Measurements from ENCODE around the gene FAM168A.

The FAM168A gene

GRCh38 chr11:73367482-73368024 lies 230.4 kb downstream of the FAM168A start:
- Histone ChIP-seq H3K27ac (ENCODE audit: low read length) (no peak overlapping the region), H3K9ac (ENCODE audit: low read depth, low read length) (no peak overlapping the region), H3K4me3 (ENCODE audit: low read length) (no peak overlapping the region), H3K27me3 (ENCODE audit: insufficient read depth, low read length) (peaks cover 6% of the 10 kb centered on the region), H3K36me3 (ENCODE audit: insufficient read depth, low read depth, low read length) (no peaks in the 10 kb centered on the region; the same call in 1 of the 2 replicates), H3K4me1 (ENCODE audit: insufficient read depth, low read length) (no peaks in the 10 kb centered on the region), H3K9me3 (ENCODE audit: insufficient read depth, low read depth, low read length) (no peaks in the 10 kb centered on the region)

- Histone ChIP-seq H3K27ac (ENCODE audit: low read length) (no peak overlapping the region), H3K9me3 (ENCODE audit: insufficient read depth, low read depth, low read length) (no peaks in the 10 kb centered on the region), H3K36me3 (ENCODE audit: insufficient read depth, low read depth, low read length) (no peaks in the 10 kb centered on the region; the same call in 1 of the 2 replicates), H3K4me3 (ENCODE audit: low read length) (no peak overlapping the region), H3K4me1 (ENCODE audit: insufficient read depth, low read length) (no peaks in the 10 kb centered on the region), H3K9ac (ENCODE audit: low read depth, low read length) (no peak overlapping the region), H3K27me3 (ENCODE audit: insufficient read depth, low read length) (peaks cover 8% of the 10 kb centered on the region)
These were observed 231.0 kb downstream of the FAM168A start for GRCh38 chr11:73366953-73367352.

DNA sequence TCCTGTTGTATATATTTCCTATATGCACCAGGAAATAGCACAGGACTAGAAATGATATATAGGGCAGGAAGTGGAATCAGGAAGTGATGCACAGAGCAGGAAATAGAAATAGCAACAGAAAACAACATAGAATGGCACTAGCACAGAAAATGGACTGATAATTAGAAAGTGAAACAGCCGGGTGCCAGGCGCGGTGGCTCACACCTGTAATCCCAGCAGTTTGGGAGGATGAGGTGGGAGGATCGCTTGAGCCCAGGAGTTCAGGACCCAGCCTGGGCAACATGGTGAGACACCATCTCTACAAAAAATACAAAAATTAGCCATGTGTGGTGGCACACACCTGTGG lies 231.7 kb downstream of the FAM168A start:
- Histone ChIP-seq H3K27me3 (ENCODE audit: insufficient read depth, low read length) (peaks cover 8% of the 10 kb centered on the region), H3K36me3 (ENCODE audit: insufficient read depth, low read depth, low read length) (no peaks in the 10 kb centered on the region; the same call in 1 of the 2 replicates), H3K9ac (ENCODE audit: low read depth, low read length) (no peak overlapping the region), H3K27ac (ENCODE audit: low read length) (no peak overlapping the region), H3K9me3 (ENCODE audit: insufficient read depth, low read depth, low read length) (no peaks in the 10 kb centered on the region), H3K4me1 (ENCODE audit: insufficient read depth, low read length) (no peaks in the 10 kb centered on the region), H3K4me3 (ENCODE audit: low read length) (no peak overlapping the region)

DNA sequence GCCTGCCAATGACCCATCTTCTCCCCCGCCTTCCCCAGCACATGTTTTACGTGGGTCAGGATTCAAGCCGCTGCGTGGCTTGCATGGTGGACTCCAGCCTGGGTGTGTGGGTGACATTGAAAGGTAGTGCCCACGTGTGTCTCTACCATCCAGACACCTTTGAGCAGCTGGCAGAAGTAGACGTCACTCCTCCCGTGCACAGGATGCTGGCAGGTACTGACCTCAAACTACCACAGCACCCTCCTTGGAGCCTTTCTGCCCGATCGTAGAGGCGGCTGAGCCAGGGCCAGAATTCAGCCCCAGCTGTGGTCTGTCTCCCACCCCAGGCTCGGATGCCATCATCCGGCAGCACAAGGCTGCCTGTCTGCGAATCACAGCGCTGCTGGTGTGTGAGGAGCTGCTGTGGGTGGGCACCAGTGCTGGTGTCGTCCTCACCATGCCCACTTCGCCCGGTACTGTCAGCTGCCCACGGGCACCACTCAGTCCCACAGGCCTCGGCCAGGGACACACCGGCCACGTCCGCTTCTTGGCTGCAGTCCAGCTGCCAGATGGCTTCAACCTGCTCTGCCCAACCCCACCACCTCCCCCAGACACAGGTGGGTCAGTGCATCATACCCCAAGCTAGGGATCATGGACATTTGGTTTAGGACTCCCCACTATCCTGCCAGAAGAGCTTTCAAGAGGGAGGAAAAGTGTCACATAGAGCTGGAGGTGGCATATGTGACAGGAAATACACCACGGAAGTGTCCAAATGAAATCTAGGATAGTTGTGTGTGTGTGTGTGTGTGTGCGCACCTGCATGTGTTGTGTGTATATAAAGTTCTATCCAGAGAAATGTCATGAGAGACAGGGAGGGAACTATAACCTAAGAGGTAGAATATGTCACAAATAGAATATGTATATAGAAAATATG lies 232.3 kb downstream of the FAM168A start:
- no peaks in the 10 kb centered on the region; the same call in 1 of the 2 replicates for H3K36me3 ChIP-seq (ENCODE audit: insufficient read depth, low read depth, low read length)
- H3K4me3 ChIP-seq (ENCODE audit: low read length), result no peak overlapping the region
- no peak overlapping the region for H3K27ac ChIP-seq (ENCODE audit: low read length)
- H3K4me1 ChIP-seq (ENCODE audit: insufficient read depth, low read length), result no peaks in the 10 kb centered on the region
- peaks cover 8% of the 10 kb centered on the region for H3K27me3 ChIP-seq (ENCODE audit: insufficient read depth, low read length)
- no peaks in the 10 kb centered on the region for H3K9me3 ChIP-seq (ENCODE audit: insufficient read depth, low read depth, low read length)
- no peak overlapping the region for H3K9ac ChIP-seq (ENCODE audit: low read depth, low read length)

DNA sequence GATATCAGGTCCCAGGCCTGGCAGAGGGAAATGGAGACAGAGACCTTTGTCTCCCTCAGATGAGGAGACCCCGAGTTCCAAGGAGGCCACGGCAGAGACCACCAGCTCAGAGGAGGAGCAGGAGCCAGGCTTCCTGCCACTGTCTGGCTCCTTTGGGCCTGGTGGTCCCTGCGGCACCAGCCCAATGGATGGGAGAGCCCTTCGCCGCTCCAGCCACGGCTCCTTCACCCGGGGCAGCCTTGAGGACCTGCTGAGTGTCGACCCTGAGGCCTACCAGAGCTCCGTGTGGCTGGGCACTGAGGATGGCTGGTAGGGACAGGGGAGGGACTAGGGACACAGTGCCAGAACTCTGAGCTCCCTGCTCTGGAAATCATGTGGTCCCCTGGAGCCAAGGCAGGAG lies 234.8 kb downstream of the FAM168A start:
- no peak overlapping the region for H3K4me3 ChIP-seq (ENCODE audit: low read length)
- no peak overlapping the region for H3K9ac ChIP-seq (ENCODE audit: low read depth, low read length)
- H3K27me3 ChIP-seq (ENCODE audit: insufficient read depth, low read length), result peaks cover 8% of the 10 kb centered on the region
- H3K4me1 ChIP-seq (ENCODE audit: insufficient read depth, low read length), result no peaks in the 10 kb centered on the region
- no peak overlapping the region for H3K27ac ChIP-seq (ENCODE audit: low read length)
- H3K9me3 ChIP-seq (ENCODE audit: insufficient read depth, low read depth, low read length), result no peaks in the 10 kb centered on the region
- H3K36me3 ChIP-seq (ENCODE audit: insufficient read depth, low read depth, low read length), result no peaks in the 10 kb centered on the region; the same call in 1 of the 2 replicates

GRCh38 chr11:73361953-73362776 lies 235.7 kb downstream of the FAM168A start:
- Histone ChIP-seq H3K27ac (ENCODE audit: low read length) (no peak overlapping the region), H3K9ac (ENCODE audit: low read depth, low read length) (no peak overlapping the region), H3K4me1 (ENCODE audit: insufficient read depth, low read length) (no peaks in the 10 kb centered on the region), H3K27me3 (ENCODE audit: insufficient read depth, low read length) (peaks cover 8% of the 10 kb centered on the region), H3K4me3 (ENCODE audit: low read length) (peak overlapping the region; percentile 55; the same call in 1 of the 2 replicates), H3K9me3 (ENCODE audit: insufficient read depth, low read depth, low read length) (no peaks in the 10 kb centered on the region), H3K36me3 (ENCODE audit: insufficient read depth, low read depth, low read length) (no peaks in the 10 kb centered on the region; the same call in 1 of the 2 replicates)

GRCh38 chr11:73360743-73361369 lies 237.1 kb downstream of the FAM168A start:
- Histone ChIP-seq H3K36me3 (ENCODE audit: insufficient read depth, low read depth, low read length) (no peaks in the 10 kb centered on the region; the same call in 1 of the 2 replicates), H3K4me3 (ENCODE audit: low read length) (no peak overlapping the region)

GRCh38 chr11:73359930-73360742 lies 237.8 kb downstream of the FAM168A start:
- no peak overlapping the region for H3K27ac ChIP-seq (ENCODE audit: low read length)
- H3K4me3 ChIP-seq (ENCODE audit: low read length), result no peak overlapping the region
- peaks cover 8% of the 10 kb centered on the region for H3K27me3 ChIP-seq (ENCODE audit: insufficient read depth, low read length)
- no peaks in the 10 kb centered on the region for H3K9me3 ChIP-seq (ENCODE audit: insufficient read depth, low read depth, low read length)
- no peaks in the 10 kb centered on the region for H3K4me1 ChIP-seq (ENCODE audit: insufficient read depth, low read length)
- H3K36me3 ChIP-seq (ENCODE audit: insufficient read depth, low read depth, low read length), result no peaks in the 10 kb centered on the region
- H3K9ac ChIP-seq (ENCODE audit: low read depth, low read length), result no peak overlapping the region

More at GRCh38 chr11:73360743-73361369, 237.1 kb downstream of the FAM168A start:
- H3K9me3 ChIP-seq (ENCODE audit: insufficient read depth, low read depth, low read length), result no peaks in the 10 kb centered on the region
- H3K27me3 ChIP-seq (ENCODE audit: insufficient read depth, low read length), result peaks cover 8% of the 10 kb centered on the region
- no peaks in the 10 kb centered on the region for H3K4me1 ChIP-seq (ENCODE audit: insufficient read depth, low read length)
- H3K27ac ChIP-seq (ENCODE audit: low read length), result no peak overlapping the region
- H3K9ac ChIP-seq (ENCODE audit: low read depth, low read length), result no peak overlapping the region

GRCh38 chr11:73359341-73359740 lies 238.6 kb downstream of the FAM168A start:
- Histone ChIP-seq H3K27ac (ENCODE audit: low read length) (no peak overlapping the region), H3K36me3 (ENCODE audit: insufficient read depth, low read depth, low read length) (no peaks in the 10 kb centered on the region), H3K27me3 (ENCODE audit: insufficient read depth, low read length) (peaks cover 8% of the 10 kb centered on the region), H3K4me1 (ENCODE audit: insufficient read depth, low read length) (no peaks in the 10 kb centered on the region), H3K9ac (ENCODE audit: low read depth, low read length) (no peak overlapping the region), H3K4me3 (ENCODE audit: low read length) (no peak overlapping the region), H3K9me3 (ENCODE audit: insufficient read depth, low read depth, low read length) (no peaks in the 10 kb centered on the region)

DNA sequence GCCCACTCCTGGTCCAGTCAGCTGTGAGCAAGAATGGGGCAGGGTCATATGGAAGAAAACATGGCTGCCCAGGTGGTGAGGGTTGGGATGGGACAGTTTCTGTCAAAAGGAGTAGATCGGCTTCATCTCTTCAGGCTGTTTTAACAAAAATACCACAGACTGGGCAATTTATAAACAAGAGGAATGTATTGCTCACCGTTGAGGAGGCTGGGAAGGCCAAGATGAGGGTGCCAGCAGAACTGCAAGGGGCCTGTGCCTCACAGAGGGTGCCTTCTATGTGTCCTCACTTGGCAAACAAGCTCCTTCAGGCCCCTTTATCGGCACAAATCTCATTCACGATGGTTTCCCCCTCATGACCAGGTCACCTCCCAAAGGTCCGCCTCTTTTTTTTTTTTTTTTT lies 239.8 kb downstream of the FAM168A start:
- H3K4me3 ChIP-seq (ENCODE audit: low read length), result no peak overlapping the region
- no peak overlapping the region for H3K9ac ChIP-seq (ENCODE audit: low read depth, low read length)
- H3K27ac ChIP-seq (ENCODE audit: low read length), result no peak overlapping the region
- peaks cover 7% of the 10 kb centered on the region for H3K27me3 ChIP-seq (ENCODE audit: insufficient read depth, low read length)
- H3K9me3 ChIP-seq (ENCODE audit: insufficient read depth, low read depth, low read length), result no peaks in the 10 kb centered on the region
- no peaks in the 10 kb centered on the region for H3K4me1 ChIP-seq (ENCODE audit: insufficient read depth, low read length)
- no peaks in the 10 kb centered on the region for H3K36me3 ChIP-seq (ENCODE audit: insufficient read depth, low read depth, low read length)
